HG03342 (cell line): ENCODE results near the gene PTEN.
"Not testable (repeated sequence)": the region's sequence is repeated elsewhere in the genome, so short reads cannot be mapped to it uniquely, and the experiment has no call there.

Experiments used
- ATAC-seq: cut with Tn5 transposase; IDR thresholded peaks from one replicate; pipeline ENCODE4 v1.9.1; 2021; ENCODE audit warnings: mild to moderate bottlenecking, moderate library complexity; ENCODE audit not compliant: unreplicated experiment

Gene PTEN

GRCh38 chr10:87868277-87868676 lies 4.9 kb downstream of the PTEN start:
- no peak for ATAC-seq

DNA sequence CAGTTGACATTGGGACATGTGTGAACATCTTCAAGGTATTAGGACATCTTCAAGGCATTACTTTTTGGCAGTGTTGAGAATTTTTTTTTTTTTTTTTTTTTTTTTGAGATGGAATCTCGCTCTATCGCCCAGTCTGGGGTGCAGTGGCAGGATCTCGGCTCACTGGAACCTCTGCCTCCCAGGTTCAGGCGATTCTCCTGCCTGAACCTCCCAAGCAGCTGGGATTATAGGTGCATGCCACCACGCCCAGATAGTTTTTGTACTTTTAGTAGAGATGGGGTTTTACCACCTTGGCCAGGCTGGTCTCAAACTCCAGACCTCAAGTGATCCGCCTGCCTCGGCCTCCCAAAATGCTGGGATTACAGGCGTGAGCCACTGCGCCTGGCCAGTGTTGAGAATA lies 5.7 kb downstream of the PTEN start:
- not testable (repeated sequence) for ATAC-seq

GRCh38 chr10:87869773-87870551 lies 6.5 kb downstream of the PTEN start:
- no peak for ATAC-seq

- ATAC-seq = no peak
These were observed 9.4 kb downstream of the PTEN start for GRCh38 chr10:87872828-87873227.

- no peak for ATAC-seq
These were observed 10.2 kb downstream of the PTEN start for GRCh38 chr10:87873656-87874055.

GRCh38 chr10:87875929-87876571 lies 12.6 kb downstream of the PTEN start:
- ATAC-seq = no peak

DNA sequence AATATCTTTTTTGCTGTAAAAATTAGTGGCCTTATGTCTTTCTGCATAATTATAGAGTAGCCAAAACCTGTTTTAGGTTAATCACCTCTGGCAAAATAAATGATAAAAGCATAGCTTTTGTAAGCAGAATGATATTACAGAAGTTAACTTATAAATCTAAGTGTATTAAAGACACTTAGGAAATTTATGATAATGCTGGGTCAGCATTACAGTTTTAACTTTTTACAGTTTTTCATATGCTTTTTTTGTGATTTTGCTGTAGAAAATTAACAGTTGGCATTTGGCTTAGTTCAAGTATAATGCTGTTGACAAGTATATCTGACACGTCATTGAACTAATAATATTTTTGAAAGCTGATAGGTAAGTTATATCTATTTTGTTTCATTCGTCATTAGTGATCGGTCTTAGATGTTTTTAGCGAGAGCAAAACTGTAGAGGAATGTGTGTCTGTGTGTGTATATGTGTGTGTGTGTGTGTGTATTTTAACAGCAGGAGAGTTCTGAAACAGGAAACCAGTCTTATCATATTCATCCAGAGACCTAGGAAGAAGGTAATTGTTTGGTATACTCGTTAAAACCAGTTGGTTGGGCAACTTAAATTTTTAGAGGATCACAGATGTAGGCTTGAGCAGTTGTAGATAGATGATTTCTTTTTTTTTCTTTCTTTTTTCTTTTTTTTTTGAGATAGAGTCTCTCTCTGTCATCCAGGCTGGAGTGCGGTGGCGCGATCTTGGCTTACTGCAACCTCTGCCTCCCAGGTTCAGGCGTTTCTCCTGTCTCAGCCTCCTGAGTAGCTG lies 15.4 kb downstream of the PTEN start:
- no peak for ATAC-seq

DNA sequence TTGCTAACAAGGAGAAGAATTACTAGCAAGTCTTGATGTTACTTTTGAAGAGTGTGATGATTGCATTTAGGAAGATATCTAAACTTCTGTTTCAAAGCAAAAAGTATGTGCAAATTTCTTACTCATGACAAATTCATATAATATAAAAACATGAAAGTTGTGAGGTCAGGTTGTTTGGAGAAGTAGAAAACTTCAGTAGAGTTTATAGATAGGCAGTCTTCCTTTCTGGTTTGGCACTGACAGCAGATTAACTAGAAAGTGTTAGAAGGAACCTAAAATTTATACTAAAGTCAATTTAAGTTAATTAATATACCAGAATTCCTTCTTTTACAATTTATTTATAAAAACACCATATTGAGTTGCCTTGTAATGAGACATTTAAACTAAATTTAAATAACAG lies 16.9 kb downstream of the PTEN start:
- no peak for ATAC-seq

DNA sequence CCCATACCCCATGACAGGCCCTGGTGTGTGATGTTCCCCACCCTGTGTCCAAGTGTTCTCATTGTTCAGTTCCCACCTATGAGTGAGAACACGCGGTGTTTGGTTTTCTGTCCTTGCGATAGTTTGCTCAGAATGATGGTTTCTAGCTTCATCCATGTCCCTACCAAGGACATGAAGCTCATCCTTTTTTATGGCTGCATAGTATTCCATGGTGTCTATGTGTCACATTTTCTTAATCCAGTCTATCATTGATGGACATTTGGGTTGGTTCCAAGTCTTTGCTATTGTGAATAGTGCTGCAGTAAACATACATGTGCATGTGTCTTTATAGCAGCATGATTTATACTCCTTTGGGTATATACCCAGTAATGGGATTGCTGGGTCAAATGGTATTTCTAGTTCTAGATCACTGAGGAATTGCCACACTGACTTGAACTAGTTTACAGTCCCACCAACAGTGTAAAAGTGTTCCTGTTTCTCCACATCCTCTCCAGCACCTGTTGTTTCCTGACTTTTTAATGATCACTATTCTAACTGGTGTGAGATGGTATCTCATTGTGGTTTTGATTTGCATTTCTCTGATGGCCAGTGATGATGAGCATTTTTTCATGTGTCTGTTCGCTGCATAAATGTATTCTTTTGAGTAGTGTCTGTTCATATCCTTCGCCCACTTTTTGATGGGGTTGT lies 18.1 kb downstream of the PTEN start:
- not testable (repeated sequence) for ATAC-seq

GRCh38 chr10:87882555-87883294 lies 19.3 kb downstream of the PTEN start:
- no peak for ATAC-seq

GRCh38 chr10:87886635-87887034 lies 23.2 kb downstream of the PTEN start:
- ATAC-seq = no peak

DNA sequence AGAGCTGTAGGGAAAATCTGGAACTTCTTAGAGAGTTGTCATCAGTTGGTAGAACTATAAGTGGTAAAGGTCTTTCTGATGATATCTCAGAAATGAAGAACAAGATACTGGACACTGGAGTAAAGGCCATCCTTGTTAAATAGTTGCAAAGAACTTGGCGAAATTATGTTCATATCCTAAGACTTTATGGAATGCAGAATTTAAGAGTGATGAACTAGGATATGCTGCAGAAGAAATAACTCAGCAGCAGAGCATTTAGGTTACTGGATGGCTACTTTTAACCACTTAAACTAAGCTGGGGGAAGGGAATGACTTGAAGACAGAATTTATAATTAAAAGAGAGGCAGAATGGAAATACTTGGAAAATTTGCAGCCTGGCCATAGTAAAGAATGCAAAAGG lies 23.7 kb downstream of the PTEN start:
- ATAC-seq = no peak

GRCh38 chr10:87887548-87888289 lies 24.3 kb downstream of the PTEN start:
- no peak for ATAC-seq

- no peak for ATAC-seq
These were observed 32.0 kb downstream of the PTEN start for GRCh38 chr10:87895430-87895829.

GRCh38 chr10:87896216-87896615 lies 32.8 kb downstream of the PTEN start:
- ATAC-seq = no peak

- ATAC-seq = not testable (repeated sequence)
These were observed 34.5 kb downstream of the PTEN start for GRCh38 chr10:87897957-87898356.

DNA sequence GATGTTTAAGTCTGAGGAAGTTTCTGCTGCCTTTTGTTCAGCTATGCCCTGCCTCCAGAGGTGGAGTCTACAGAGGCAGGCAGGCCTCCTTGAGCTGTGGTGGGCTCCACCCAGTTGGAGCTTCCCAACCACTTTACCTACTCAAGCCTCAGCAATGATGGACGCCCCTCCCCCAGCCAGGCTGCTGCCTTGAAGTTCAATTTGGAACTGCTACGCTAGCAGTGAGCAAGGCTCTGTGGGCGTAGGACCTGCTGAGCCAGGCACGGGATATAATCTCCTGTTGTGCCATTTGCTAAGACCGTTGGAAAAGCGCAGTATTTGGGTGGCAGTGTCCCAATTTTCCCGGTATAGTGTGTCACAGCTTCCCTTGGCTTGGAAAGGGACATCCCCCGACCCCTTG lies 40.0 kb downstream of the PTEN start:
- not testable (repeated sequence) for ATAC-seq

- no peak for ATAC-seq
These were observed 49.9 kb downstream of the PTEN start for GRCh38 chr10:87913156-87913921.

DNA sequence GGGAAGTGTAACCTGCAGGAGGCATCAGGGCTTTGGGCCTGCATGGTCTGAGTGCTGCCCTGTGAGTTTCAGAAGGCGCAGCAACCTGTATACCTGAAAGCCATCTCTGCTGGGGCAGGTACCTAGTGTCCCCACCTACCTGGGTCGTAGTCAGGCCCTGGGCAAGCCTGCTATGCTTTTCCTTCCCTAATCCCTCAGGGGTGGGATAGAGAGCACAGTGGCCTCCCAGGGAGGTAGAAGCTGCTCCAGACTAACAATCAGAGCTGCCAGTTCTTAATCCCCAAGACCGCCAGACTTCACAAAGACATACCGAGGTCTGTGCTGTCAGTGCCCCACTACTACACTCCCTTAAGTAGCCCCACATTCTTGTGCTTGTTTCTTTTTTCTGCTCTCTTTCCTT lies 52.0 kb downstream of the PTEN start:
- ATAC-seq = no peak
